Stimulated activated CD4-positive, alpha-beta T cell treated with anti-CD3 and anti-CD28 coated beads, Interleukin-2, amount 100 ng/mL, for 24 hours (primary cell): ENCODE results near the gene TOGARAM2.

ENCODE experiments used
- DNase-seq, 2 donors: peaks; one replicate each; pipeline ENCODE4 v3.0.0-alpha.2; 2020

Gene TOGARAM2

GRCh38 chr2:29057006-29057405, 75.9 kb downstream of the TOGARAM2 start:
- DNase-seq, result no peak

DNA sequence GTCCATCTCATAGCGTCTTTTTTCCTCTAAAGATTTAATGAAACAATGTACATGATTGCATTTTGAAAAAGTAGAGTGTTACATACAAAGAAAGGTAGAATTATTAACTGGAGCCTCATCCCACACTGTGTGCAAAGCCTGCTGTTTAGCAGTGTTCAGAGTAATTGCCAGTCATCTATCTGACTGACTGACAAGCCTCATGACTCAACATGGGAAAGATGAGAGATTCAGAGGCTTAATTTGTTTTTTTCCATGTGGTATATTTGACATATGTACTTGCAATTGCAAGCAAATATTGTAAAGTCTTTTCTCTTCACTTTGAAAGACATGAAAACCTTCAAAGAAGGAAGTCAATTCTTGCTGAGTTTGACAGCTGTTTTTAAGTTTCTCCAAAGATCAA, 78.5 kb downstream of the TOGARAM2 start:
- no peak for DNase-seq

GRCh38 chr2:29060441-29060840, 79.3 kb downstream of the TOGARAM2 start:
- no peak for DNase-seq

DNA sequence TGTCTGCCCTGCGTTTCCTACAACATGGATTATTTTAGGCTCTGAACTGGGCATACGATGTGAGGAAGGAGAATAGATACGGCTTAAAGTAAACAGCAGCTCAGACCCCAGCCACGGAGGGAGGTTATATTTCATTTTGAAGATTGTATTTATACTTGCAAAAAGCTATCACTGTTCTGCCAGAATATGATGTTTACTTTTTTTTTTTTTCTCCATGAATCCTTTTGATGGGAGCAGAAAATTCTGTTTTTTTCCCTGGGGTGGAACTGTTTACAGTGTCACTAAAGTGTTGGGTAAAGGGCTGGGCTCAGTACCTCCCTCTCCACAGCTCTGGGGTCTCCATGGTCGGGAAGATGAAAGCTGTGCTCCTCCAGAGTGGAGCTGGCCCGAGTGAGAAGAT, 80.1 kb downstream of the TOGARAM2 start:
- DNase-seq, result no peak

GRCh38 chr2:29061616-29062015, 80.5 kb downstream of the TOGARAM2 start:
- DNase-seq, result no peak

DNA sequence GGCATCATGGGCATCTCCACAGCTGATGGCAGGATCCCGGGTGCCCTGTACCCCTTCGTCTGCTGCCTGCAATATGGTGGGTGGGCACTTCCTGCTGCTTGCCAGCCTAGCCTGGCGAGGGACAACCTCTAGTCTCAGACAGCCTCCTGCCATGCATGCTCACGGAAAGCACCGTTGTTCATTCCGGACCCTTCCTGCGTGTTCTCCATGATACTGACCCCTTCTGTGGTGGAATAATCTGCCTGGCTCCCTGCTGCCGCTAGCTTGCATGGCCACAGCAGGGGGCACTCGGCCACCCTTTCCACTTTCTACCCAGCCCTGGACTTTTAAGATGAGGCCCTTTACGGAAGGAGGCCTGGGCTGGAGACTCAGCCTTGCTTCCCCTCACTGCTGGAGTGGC, 81.3 kb downstream of the TOGARAM2 start:
- DNase-seq, result no peak

- DNase-seq, result no peak
These were observed 82.0 kb downstream of the TOGARAM2 start for GRCh38 chr2:29063056-29063455.

DNA sequence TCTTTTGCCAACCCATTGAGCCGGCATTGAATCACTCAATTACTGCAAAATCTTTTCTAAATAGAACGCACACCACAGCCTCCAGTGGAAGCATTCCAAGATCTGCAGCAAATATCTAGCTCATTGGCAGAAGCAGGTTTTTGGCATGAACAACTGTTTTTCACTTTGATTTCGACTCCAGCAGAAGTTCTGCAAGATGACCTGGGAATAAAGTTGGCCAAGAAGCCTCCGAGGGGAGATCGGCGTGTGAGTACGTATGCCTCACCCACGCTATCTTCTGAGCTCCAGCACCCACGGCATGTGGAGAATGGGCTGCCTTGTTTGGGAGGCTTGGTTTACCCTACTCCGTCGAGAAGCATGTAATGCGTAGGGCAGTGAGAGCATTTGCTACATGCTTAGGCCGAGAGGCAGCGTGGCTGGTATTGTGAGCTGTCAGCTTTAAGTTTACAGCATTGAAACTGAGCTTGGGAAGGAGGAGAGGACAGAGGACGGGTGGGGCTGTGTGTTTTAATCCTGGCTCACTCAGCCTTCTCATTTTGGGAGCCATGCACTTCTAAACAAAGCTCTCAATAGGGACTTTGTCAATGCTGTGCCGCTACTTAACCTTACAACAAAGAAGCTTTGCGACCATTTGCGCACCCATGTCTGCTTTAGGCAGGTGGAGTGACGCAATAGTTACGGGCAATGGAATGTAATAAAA, 82.7 kb downstream of the TOGARAM2 start:
- no peak for DNase-seq

GRCh38 chr2:29064346-29064715, 83.2 kb downstream of the TOGARAM2 start:
- no peak for DNase-seq

DNA sequence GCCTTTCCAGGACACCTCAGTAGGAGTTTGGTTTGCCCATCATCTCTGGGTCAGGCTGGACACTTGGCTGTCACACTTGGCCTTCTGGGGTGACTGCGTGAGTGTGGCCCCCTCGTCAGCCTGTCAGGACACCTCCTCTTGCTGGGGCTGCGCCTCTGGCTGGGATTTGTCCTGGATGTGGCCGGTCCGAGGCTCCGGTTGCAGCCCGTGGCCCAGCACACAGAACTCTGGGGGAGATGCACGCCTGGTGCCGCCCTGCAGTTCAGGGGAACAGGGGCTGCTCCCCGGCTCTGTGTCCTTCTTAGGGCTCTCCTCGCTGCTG, 83.6 kb downstream of the TOGARAM2 start:
- DNase-seq, result no peak

DNA sequence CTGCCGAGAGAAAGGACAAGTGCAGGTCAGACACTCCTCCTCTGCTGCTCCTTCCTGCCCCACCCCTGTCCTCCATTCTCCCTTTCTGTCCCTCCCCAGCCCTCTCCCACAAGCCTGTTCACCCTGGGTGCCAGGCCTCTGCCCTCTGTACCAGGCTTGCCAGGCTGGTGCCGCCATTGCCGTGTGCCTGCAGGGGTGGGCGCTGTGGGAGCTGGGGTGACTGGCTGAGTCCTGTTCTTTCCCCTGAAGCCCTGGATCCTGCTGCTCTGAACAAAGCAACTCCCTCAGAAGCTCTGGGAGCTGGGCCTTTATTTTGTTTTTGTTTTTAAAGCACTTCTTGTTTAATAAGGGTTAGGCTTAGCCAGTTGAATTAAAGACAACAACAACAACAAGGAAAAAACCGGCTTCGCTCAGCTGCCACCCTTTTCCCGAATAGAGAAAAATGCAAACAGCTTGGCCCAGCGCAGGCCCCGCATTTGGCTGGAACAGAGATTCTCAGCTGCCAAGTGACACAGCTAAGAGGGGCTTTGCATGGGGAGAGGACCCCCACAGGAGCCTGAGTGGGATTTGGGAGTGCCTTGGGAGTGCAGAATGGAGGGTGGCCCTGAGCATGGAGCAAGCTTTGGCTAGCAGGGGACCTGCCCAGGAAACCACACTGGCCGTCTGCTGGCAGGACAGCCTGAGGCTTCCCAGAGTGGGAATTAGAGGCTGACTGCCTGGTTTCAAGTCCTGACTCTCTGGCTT, 84.1 kb downstream of the TOGARAM2 start:
- no peak for DNase-seq

- no peak for DNase-seq
These were observed 85.3 kb downstream of the TOGARAM2 start for GRCh38 chr2:29066271-29066860.

DNA sequence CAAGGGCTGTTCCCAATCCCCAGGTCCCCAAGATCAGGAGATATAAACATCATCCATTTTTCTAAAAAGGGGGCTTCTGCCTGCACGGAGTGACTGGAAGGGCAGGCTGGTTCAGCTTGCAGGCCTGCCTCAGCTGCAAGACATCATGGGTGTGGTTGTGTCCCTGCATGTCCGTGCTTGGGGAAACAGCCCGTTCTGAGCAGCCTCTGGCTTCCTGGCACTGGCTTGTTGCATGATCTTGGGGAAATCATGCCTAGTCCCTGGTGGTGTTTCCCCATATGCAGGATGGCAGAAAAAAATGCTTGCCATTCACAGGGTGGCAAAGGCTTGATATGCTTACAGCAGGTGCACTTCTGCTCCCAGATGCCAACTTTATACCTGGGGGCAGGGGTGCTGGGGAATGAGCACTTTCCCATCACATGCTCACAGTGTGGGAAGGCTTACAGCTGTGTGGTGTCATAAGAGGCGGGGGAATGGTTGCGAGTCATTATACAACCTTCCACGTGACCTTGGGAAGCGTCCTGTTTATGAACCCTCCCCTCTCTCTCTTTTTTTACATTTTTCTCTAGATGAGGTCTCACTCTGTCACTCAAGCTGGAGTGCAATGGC, 86.0 kb downstream of the TOGARAM2 start:
- no peak for DNase-seq

- DNase-seq, result no peak
These were observed 87.4 kb downstream of the TOGARAM2 start for GRCh38 chr2:29068513-29068912.

DNA sequence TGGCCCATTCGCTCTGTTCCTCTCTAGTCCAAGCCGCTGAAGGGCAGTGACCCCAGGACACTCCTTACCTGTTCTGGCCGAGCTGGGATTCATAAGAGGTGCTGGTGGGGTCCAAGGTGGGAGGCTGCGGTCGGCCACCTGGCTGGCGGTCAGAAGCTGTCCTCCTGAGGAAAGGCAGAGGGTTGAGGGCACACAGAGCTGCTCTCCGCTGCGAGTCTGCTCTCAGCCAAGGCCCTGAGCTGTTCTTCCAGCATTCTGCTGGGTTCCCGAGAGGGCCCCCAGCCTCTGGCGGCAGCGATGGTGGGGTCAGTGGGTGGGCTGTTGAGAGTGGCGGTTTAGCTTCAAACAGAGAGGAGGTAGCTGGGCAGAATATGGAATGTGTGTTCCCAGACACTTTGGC, 89.4 kb downstream of the TOGARAM2 start:
- no peak for DNase-seq

DNA sequence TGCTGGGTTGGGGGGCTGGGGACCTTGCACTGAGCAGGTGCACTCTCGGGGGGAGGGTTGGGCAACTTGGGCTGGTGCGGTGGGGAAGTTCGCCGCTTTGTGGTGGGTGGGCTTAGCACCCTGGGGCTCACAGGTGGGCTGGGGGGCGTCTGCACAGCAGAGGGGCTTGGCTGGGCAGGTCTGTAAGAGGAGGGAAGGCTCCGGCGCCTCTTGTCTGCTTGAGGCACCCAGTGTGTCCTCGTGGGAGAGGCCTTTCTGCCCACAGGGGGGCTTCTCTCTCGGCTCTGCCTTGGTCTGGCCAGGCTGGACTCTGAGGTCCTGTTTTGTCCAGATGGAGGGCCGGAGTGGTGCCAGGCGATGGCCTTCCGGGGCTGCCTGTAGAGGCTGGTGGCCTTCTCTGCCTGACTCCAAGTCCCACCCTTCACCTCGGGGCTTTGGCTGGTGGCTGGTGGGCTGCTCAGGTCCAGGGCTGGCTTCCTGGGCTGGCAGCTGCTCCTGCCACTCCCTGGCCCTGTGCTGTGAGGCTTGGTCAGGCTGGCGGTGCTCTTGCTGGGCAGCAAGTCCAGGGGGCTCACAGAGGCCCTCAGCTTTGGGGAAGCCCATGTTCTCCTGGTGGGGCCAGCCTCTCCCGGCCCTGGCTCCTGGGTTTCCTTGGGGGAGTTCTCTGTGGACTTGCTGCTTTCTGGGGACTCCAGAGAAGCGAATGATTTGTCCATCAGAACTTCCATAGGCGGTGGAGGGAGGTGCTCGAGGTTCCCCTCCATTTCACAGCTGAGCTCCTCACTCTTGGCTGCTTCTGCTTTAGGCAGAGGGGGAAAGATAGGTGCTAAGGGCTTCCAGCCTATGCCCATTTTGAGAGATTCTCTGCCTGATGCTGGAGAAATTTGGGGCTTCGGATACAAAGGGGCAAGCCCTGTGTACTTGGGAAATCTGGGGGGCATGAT, 90.2 kb downstream of the TOGARAM2 start:
- DNase-seq, result no peak

- DNase-seq, result no peak
These were observed 91.2 kb downstream of the TOGARAM2 start for GRCh38 chr2:29072251-29072650.

DNA sequence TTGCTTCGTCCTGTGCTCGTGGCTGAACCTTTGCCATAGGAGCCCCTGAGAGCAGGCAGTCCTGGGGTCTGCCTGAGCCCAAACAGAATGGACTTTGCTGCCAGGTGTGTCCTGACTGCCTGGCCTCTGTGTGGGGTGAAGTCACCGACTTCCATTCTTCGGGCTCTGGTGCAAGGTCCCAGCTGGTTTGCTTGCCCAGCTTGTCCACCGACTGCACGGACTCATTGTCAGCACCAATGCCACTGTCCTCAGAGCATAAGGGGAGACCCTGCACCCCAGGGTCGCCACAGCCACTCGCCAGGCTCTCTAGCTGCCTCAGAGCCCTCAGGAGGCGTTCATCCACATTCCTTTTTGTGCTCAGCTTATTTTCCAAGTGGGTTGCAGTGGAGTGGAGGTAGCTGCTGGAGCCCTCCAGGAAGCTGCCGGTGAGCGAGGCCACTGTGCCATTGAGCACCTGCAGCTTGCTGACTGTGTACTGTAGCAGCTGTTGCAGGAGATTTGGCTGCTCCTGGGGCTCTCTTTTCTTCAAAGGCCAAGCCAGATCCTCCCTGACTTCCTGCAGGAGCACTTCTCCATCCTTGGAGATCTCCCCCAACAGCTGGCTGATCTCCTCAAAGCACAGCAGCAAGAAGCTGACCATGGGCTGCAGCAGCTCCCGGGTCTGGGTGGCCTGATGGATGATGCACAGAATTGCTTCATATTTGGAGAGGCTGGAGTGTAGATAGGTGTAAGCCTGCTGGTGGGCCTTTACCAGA, 92.0 kb downstream of the TOGARAM2 start:
- DNase-seq, result no peak

GRCh38 chr2:29073933-29074332, 92.8 kb downstream of the TOGARAM2 start:
- no peak for DNase-seq

- no peak for DNase-seq
These were observed 93.3 kb downstream of the TOGARAM2 start, which contains the start of gene PCARE for GRCh38 chr2:29074411-29074810. PCARE (minus strand) TSS chr2:29074523; CDS start chr2:29074261, 262 bp downstream.

DNA sequence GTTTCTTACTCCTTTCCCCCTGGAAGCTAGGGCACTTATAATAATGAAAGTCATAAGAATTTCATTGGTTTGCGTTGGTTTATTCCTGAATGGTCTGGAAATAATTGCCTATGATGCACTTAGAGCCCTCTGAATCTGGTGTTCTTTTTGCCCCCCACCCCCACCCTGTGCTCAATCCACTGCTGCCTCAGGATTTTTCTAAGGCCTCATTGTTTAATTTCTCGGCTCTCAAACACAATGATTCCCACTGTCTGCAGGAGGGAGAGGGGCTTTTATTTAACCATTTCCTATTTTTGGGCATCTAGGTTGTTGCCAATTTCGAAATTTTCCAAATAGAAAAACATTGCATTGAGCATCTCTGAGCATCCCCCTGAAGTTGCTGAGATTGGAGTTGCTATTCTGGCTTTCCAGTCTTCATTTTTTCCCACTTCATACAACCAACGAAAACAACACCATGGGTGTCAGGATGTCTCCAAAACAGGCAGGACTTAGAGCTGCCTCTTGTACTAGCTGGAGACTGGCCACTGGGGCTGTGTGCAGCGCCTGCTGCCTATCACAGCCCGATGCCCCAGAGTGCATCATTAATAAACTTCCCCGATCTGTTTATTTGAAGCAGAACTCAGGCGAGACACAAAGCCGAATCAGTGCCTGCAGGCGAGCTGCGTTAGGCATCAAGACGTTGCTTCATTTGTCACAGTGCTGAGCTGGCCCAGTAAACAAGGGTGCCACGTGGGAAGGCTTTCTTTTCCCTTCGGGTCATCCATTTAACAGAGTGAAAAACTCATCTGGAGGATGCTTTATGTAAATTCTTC, 95.0 kb downstream of the TOGARAM2 start:
- DNase-seq, result no peak
